ENCODE measurements around the gene CFAP65. TPM values are rescaled to one million over a fixed set of nuclear protein-coding genes. Genes with fewer than 3 reads are reported as not detected.

The CFAP65 gene
- total RNA-seq, 3 donors from 2014 or later (not counting 1 experiment from before 2014, with no cell fraction given): not detected

GRCh38 chr2:219072741-219073250 is 31.5 kb upstream of the CFAP65 start:
- Mint-ChIP-seq H3K4me3 (no peak overlapping the region), H3K36me3 (peaks cover 6% of the 10 kb centered on the region), H3K27me3 (ENCODE audit: low read depth in 2 of 2) (no peaks in the 10 kb centered on the region), H3K9me3 (no peaks in the 10 kb centered on the region), H3K27ac (no peak overlapping the region), H3K4me1 (no peaks in the 10 kb centered on the region)
- 93% methylated on average over 8 of the region's 9 CpGs for WGBS (ENCODE audit: insufficient coverage)
- Histone ChIP-seq H3K36me3 (ENCODE audit: control insufficient read depth, insufficient read depth, low read length) (peaks cover 16% of the 10 kb centered on the region), H3K4me3 (ENCODE audit: low read length) (no peak overlapping the region), H3K9me3 (ENCODE audit: control insufficient read depth, insufficient read depth, low read length) (no peaks in the 10 kb centered on the region), H3K27ac (ENCODE audit: low read length) (no peak overlapping the region), H3K4me1 (ENCODE audit: control insufficient read depth, insufficient read depth, low read length) (no peaks in the 10 kb centered on the region), H3K27me3 (ENCODE audit: control insufficient read depth, insufficient read depth, low read length) (no peaks in the 10 kb centered on the region)
- no peak for TF ChIP-seq CTCF (IDR thresholded peaks at IDR 0.05)
- ATAC-seq (no peak), DNase-seq (no peak)
- intact Hi-C loops (cut with micrococcal nuclease): no loop called here

DNA sequence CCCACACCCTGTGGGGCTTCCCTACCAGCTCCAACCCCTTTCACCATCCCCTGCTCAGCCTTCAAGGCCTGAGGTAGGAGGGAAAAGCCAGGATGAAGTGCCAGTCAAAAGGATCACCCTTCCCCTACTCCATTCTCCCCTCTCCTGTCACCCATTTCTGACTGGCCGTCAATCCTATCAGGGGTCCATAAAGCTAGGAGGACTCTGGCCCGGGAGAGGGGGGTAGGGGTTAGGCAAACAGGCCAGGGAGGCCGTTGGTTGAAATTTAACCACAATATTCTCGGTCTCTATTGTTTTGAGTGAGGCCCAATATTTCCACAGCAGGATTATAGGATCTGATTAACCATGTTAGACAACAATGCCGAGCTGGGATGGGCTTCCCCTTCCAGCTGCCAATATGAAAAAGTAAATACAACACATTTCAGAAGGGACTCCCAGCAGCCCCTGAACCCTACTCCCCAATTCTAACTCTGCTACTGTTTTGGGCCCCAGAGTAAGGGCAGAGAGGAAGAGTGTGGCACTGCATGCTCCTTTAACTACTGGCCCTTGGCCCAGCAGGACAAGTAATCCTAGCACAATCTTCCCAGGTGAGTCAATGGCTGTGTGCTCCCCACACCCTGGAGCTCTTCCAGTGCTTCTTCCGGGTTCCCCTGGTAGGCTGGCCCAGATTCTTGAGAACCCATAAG is 30.0 kb upstream of the CFAP65 start:
- ATAC-seq (no peak), DNase-seq (no peak)
- WGBS (ENCODE audit: insufficient coverage): 86% methylated on average over 5 of the region's 6 CpGs
- Histone ChIP-seq H3K4me1 (ENCODE audit: control insufficient read depth, insufficient read depth, low read length) (no peaks in the 10 kb centered on the region), H3K27ac (ENCODE audit: low read length) (no peak overlapping the region), H3K27me3 (ENCODE audit: control insufficient read depth, insufficient read depth, low read length) (no peaks in the 10 kb centered on the region), H3K9me3 (ENCODE audit: control insufficient read depth, insufficient read depth, low read length) (no peaks in the 10 kb centered on the region), H3K4me3 (ENCODE audit: low read length) (no peak overlapping the region), H3K36me3 (ENCODE audit: control insufficient read depth, insufficient read depth, low read length) (peaks cover 6% of the 10 kb centered on the region)
- intact Hi-C loops (cut with micrococcal nuclease): no loop called here
- peaks cover 6% of the 10 kb centered on the region for H3K36me3 Mint-ChIP-seq
- H3K27ac Mint-ChIP-seq: no peak overlapping the region
- no peaks in the 10 kb centered on the region for H3K4me1 Mint-ChIP-seq
- TF ChIP-seq CTCF (IDR thresholded peaks at IDR 0.05): no peak
- H3K9me3 Mint-ChIP-seq: no peaks in the 10 kb centered on the region
- no peak overlapping the region for H3K4me3 Mint-ChIP-seq
- H3K27me3 Mint-ChIP-seq (ENCODE audit: low read depth in 2 of 2): no peaks in the 10 kb centered on the region

DNA sequence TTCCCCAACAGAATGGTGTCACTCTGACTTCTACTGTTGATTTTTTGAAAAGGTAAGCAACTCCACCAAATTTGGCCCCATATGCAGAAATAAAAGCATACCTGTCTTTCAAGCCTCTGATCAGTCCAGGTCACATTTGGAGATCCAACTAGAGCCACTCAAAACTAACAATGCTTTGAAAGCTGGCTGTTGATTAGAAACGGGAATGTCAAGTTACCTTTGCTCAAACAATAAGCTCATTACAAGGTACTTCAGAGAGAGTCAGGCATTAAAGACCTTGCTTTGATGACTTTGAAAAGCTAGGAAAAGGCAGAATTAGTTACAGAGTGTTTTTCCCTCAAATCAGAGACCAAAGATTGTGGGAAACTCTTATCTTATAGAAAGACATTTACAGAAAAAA is 24.2 kb upstream of the CFAP65 start:
- Mint-ChIP-seq H3K36me3 (no peaks in the 10 kb centered on the region), H3K27me3 (ENCODE audit: low read depth in 2 of 2) (peaks cover 19 to 23% of the 10 kb centered on the region in 2 donors), H3K9me3 (no peaks in the 10 kb centered on the region), H3K4me3 (no peak overlapping the region), H3K4me1 (peaks cover 0 to 5% of the 10 kb centered on the region in 2 donors), H3K27ac (no peak overlapping the region)
- Histone ChIP-seq H3K4me3 (ENCODE audit: low read length) (no peak overlapping the region), H3K9me3 (ENCODE audit: control insufficient read depth, insufficient read depth, low read length) (no peaks in the 10 kb centered on the region), H3K27me3 (ENCODE audit: control insufficient read depth, insufficient read depth, low read length) (peaks cover 20% of the 10 kb centered on the region), H3K4me1 (ENCODE audit: control insufficient read depth, insufficient read depth, low read length) (peaks cover 3% of the 10 kb centered on the region), H3K36me3 (ENCODE audit: control insufficient read depth, insufficient read depth, low read length) (no peaks in the 10 kb centered on the region), H3K27ac (ENCODE audit: low read length) (no peak overlapping the region)
- intact Hi-C loops (cut with micrococcal nuclease): no loop called here
- no peak for TF ChIP-seq CTCF (IDR thresholded peaks at IDR 0.05)
- DNase-seq (no peak), ATAC-seq (no peak)
- 44% methylated on average over 1 of the region's 1 CpG for WGBS (ENCODE audit: insufficient coverage)

DNA sequence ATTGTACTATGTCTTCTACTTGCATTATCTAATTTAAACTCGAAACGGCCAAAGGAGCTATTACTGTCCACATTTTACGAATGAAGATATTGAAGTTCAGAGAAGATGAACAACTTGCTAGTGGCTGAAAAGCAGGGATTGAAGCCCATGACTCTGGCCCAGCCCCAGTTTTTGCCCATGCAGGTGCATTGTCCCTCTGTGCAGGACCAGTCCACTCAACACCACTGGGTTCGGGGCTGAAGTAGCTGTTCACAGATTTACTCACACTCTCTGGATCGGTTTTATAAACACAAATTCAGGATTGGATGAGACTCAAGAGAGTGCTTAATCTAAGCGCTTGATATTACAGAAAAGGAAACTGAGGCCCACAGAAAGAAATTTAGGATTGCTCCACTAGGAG is 20.8 kb upstream of the CFAP65 start:
- Mint-ChIP-seq H3K4me1 (peaks cover 0 to 22% of the 10 kb centered on the region in 2 donors), H3K36me3 (no peaks in the 10 kb centered on the region), H3K27ac (no peak overlapping the region), H3K9me3 (no peaks in the 10 kb centered on the region), H3K4me3 (no peak overlapping the region), H3K27me3 (ENCODE audit: low read depth in 2 of 2) (peaks cover 34 to 46% of the 10 kb centered on the region in 2 donors)
- DNase-seq: no peak
- Histone ChIP-seq H3K4me1 (ENCODE audit: control insufficient read depth, insufficient read depth, low read length) (peaks cover 32% of the 10 kb centered on the region), H3K4me3 (ENCODE audit: low read length) (no peak overlapping the region), H3K27ac (ENCODE audit: low read length) (no peak overlapping the region), H3K36me3 (ENCODE audit: control insufficient read depth, insufficient read depth, low read length) (no peaks in the 10 kb centered on the region), H3K9me3 (ENCODE audit: control insufficient read depth, insufficient read depth, low read length) (no peaks in the 10 kb centered on the region), H3K27me3 (ENCODE audit: control insufficient read depth, insufficient read depth, low read length) (peaks cover 48% of the 10 kb centered on the region)
- WGBS (ENCODE audit: insufficient coverage): 64% methylated on average over 6 of the region's 6 CpGs
- intact Hi-C loops (cut with micrococcal nuclease): no loop called here
- no peak for ATAC-seq
- no peak for TF ChIP-seq CTCF (IDR thresholded peaks at IDR 0.05)
